T-helper 1 cell treated with Interleukin-12 subunit alpha and Interleukin-12 subunit beta and Interleukin-4 antibody, amounts not matched to agents 30 μg/mL and 1 μg/mL, for 36 hours (primary cell): ENCODE measurements around the gene AFF2.
A peak's percentile ranks its signal among the peaks of the same experiment; 100 is the strongest.

Experiments used
- H3K27ac Mint-ChIP-seq: one replicate; pipeline ENCODE4 v1.8.0; 2021; ENCODE audit warnings: mild to moderate bottlenecking, mixed read lengths
- H3K27me3 Mint-ChIP-seq: one replicate; pipeline ENCODE4 v1.8.0; 2021; ENCODE audit warnings: low read depth, mixed read lengths
- H3K36me3 Mint-ChIP-seq: one replicate; pipeline ENCODE4 v1.8.0; 2021; ENCODE audit warnings: low read depth, mixed read lengths
- H3K4me1 Mint-ChIP-seq: one replicate; pipeline ENCODE4 v1.8.0; 2021; ENCODE audit warnings: low read depth, mixed read lengths
- H3K4me3 Mint-ChIP-seq: one replicate; pipeline ENCODE4 v1.8.0; 2021; ENCODE audit warnings: mild to moderate bottlenecking, moderate library complexity, mixed read lengths
- H3K9me3 Mint-ChIP-seq: one replicate; pipeline ENCODE4 v1.8.0; 2021; ENCODE audit warnings: mixed read lengths

Gene AFF2

DNA sequence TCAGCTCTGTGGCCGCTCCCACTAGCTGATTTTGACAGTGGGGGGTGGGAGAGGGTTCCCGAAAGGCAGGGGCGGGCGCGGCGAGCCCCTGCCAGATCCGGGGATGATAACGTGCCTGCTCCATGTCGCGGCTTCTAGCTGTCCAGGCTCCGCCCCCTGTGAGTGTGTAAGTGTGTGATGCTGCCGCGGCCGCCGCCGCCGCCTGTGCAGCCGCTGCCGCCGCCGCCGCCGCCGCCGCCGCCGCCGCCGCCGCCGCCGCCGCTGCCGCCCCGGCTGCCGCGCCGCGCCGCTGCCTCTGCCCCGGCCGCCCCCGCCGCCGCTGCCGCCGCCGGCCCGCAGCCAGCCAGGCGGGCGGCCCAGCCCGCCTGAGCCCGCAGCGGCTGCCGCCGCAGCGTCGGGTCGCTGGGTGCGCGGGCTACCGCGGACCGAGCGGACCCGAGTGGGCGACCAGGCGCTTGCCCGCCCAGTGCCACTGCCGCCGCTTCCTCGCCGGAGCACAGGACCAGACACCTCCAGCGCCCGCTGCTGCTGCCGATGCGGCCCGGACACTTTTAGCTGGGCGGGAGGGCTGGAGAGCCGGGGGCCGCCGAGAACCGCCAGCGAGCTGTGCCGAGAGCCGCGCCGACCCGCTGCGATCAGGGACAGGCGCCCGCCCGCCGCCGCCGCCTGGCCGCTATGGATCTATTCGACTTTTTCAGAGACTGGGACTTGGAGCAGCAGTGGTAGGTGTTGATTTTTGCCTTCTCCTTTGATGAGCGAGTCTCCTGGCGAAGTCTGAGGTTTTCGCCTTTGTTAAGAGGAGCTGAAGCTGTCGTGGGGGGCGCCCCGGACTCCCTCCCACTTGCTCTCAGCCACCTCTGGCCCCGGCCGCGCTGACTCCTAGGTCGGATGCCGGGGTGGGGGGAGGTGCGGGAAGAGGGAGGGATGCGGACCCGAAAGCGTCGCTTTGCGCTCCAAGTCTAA lies at the start of gene AFF2:
TSS of gene AFF2 (plus strand) at position 195 of the 963 bp plus-strand sequence. CDS start at position 676, 481 bp downstream.
- Mint-ChIP-seq H3K27ac (no peak within 1 kb of the TSS), H3K4me3 (peak within 1 kb of the TSS; percentile 77), H3K9me3 (no peaks in the 10 kb centered on the region), H3K27me3 (peaks cover 20% of the 10 kb centered on the region), H3K4me1 (peaks cover 10% of the 10 kb centered on the region), H3K36me3 (no peaks in the 10 kb centered on the region)

DNA sequence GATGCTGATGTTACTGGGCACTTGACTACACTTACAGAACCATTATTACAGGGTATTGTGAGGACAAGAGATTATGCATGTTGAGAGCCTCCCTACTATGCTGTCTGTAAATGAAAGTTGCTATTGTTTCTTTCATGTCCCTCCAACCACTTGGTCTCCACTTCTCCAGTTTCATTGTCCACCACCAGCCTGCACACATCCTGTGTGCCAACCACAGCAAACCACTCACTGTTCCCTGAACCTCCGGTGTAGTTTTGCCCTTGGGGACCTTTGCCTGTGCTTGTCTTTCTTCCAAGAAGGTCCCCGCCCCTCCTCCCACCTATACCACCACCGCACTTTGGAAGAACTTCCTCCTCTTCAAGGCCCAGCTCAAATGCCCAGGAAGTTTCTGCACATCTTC lies 43.1 kb upstream of the AFF2 start:
- Mint-ChIP-seq H3K9me3 (no peaks in the 10 kb centered on the region), H3K36me3 (no peaks in the 10 kb centered on the region), H3K4me1 (peaks cover 2% of the 10 kb centered on the region), H3K27ac (no peak overlapping the region), H3K27me3 (no peaks in the 10 kb centered on the region), H3K4me3 (no peak overlapping the region)

DNA sequence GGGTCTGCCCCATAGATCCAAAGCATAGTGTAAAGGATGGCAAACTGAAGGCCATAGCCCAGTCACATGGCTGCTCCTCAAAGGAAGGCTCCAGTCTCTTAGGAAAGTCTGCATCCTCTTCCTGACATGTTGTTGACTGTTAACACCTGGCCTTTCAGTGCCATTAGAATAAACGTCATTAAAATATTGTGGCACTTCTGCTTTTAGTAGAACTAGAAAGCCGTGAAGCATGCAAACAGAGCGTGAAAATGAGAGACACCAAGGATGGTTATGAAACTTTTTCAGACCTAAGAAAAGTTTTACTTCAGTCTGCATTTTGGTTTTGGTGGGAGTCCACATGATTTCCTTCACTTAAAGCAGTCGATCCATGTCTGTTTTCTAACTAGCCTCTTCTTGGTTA lies 41.1 kb upstream of the AFF2 start:
- Mint-ChIP-seq H3K4me3 (no peak overlapping the region), H3K27me3 (no peaks in the 10 kb centered on the region), H3K36me3 (no peaks in the 10 kb centered on the region), H3K9me3 (no peaks in the 10 kb centered on the region), H3K4me1 (peaks cover 2% of the 10 kb centered on the region), H3K27ac (no peak overlapping the region)

DNA sequence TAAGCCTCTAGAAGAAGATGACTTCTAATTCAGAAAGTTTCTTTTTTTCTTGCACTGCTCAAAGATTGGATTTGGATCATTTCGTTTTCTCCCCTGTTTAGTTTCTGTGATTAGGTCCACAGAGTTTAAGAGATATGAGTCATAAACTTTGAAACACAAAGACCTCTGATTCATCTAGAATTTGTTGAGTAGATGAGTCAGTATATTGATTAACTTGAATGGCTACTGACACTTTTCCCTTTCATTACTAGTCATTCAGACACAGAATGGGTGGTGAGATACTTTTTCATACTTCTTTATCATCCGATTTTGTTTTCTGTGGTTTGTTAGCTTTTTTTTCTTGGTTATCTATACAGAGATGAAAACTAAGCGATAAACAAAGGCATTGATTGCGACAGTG lies 34.1 kb upstream of the AFF2 start:
- Mint-ChIP-seq H3K27ac (no peak overlapping the region), H3K4me3 (no peak overlapping the region), H3K27me3 (no peaks in the 10 kb centered on the region), H3K9me3 (peaks cover 4% of the 10 kb centered on the region), H3K36me3 (no peaks in the 10 kb centered on the region), H3K4me1 (peaks cover 4% of the 10 kb centered on the region)

DNA sequence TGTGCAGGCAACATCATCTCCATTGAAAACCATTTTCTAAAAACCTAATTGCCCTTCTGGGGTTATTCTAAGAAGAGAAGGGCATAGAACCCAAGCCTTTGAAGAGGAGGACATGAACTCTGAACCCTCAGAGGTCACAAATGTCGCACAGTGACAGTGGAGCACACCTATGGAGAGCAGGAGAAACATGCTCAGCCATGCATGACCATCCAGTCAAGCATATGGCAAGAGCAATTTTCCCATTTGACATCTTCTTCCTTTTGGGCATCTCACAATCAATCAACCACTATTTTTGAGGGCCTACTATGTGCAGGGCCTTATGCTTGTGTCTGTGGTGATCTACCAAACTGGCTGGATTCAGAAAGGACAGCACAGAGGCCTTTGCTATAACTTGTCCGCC lies 30.1 kb upstream of the AFF2 start:
- no peaks in the 10 kb centered on the region for H3K27me3 Mint-ChIP-seq
- H3K9me3 Mint-ChIP-seq: peaks cover 4% of the 10 kb centered on the region
- no peak overlapping the region for H3K4me3 Mint-ChIP-seq
- H3K27ac Mint-ChIP-seq: no peak overlapping the region
- H3K4me1 Mint-ChIP-seq: peaks cover 4% of the 10 kb centered on the region
- no peaks in the 10 kb centered on the region for H3K36me3 Mint-ChIP-seq

DNA sequence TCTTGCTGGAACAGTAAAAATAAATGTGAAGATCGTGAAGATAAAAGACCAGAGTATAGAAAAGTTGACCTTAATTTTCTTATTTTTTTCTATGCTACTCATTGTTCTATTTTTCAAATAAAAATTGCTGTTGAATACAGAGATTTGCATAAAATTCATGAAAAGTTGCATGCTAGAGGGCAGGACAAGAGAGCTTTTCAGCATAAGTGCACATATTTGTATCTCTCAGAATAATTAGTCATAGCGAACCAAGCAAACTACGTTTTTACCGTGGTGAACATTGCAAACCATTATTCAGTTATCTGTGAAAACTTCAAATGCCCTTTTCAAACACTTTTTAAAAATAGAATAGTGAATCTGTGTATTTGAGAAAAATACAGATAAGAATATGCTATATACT lies 26.4 kb upstream of the AFF2 start:
- Mint-ChIP-seq H3K4me1 (no peaks in the 10 kb centered on the region), H3K27me3 (no peaks in the 10 kb centered on the region), H3K9me3 (no peaks in the 10 kb centered on the region), H3K4me3 (no peak overlapping the region), H3K36me3 (no peaks in the 10 kb centered on the region), H3K27ac (no peak overlapping the region)

DNA sequence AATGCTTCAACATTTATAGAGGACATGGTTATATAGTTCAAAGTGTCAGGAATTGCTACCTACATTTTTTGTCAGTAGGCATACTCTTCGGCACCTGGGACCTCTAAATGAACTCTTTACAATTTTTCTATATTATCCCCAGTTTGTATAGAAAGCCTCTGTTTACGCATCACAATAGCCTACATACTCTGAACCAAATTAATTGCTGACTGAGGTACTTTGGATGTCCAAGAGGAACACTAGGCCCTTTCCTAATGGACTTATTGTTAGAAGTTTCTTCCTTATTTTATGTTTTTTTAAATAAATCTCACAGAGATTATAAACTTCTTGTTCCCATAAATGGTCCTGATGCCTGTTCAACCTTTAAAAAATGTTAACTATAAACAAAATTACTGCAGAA lies 8.4 kb upstream of the AFF2 start:
- peaks cover 2% of the 10 kb centered on the region for H3K4me1 Mint-ChIP-seq
- no peaks in the 10 kb centered on the region for H3K36me3 Mint-ChIP-seq
- no peaks in the 10 kb centered on the region for H3K9me3 Mint-ChIP-seq
- no peak overlapping the region for H3K27ac Mint-ChIP-seq
- H3K27me3 Mint-ChIP-seq: peaks cover 3% of the 10 kb centered on the region
- H3K4me3 Mint-ChIP-seq: no peak overlapping the region

DNA sequence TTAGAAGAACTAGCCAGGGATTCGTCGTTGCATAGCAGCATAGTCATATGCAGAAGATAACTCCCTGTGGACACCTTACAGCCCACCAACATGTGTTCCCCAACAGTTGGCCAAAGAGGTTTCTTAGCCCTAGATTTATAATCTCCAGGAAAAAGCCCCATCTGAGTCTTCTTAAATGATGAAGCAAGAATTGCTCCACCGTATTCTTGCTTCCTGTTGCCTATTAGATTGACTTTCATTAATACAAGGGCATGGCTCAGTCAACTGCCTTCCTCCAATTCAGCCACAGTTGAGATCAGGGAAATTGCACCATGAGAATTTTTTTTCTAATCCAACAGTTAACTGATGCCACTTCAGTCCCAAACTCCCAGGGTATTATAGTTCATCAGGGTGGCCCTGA lies 5.2 kb upstream of the AFF2 start:
- H3K4me3 Mint-ChIP-seq: no peak overlapping the region
- peaks cover 8% of the 10 kb centered on the region for H3K4me1 Mint-ChIP-seq
- peaks cover 11% of the 10 kb centered on the region for H3K27me3 Mint-ChIP-seq
- H3K27ac Mint-ChIP-seq: no peak overlapping the region
- no peaks in the 10 kb centered on the region for H3K9me3 Mint-ChIP-seq
- H3K36me3 Mint-ChIP-seq: no peaks in the 10 kb centered on the region

DNA sequence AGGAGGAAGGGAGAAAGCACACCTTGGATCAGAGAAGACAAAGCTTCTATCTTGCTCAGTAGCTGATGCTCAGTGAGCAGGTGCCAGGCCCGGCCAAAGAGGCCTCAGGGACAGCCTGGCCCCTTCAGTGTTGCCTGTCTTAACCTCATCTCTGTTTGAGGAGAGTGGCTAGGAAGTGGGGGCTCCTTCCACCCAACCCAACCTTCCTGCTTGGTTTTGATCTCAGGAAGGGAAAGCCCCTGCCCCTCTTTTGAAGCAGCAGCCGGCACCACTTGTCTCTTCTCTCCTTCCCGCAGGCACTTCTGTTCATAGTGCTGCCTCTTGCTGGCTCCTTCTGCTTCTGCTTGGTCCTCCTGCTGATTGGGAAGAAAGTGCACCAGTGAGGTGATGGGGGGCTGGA lies 2.4 kb upstream of the AFF2 start:
- Mint-ChIP-seq H3K36me3 (no peaks in the 10 kb centered on the region), H3K27ac (no peak overlapping the region), H3K4me1 (peaks cover 10% of the 10 kb centered on the region), H3K9me3 (no peaks in the 10 kb centered on the region), H3K27me3 (peaks cover 17% of the 10 kb centered on the region), H3K4me3 (no peak overlapping the region)

DNA sequence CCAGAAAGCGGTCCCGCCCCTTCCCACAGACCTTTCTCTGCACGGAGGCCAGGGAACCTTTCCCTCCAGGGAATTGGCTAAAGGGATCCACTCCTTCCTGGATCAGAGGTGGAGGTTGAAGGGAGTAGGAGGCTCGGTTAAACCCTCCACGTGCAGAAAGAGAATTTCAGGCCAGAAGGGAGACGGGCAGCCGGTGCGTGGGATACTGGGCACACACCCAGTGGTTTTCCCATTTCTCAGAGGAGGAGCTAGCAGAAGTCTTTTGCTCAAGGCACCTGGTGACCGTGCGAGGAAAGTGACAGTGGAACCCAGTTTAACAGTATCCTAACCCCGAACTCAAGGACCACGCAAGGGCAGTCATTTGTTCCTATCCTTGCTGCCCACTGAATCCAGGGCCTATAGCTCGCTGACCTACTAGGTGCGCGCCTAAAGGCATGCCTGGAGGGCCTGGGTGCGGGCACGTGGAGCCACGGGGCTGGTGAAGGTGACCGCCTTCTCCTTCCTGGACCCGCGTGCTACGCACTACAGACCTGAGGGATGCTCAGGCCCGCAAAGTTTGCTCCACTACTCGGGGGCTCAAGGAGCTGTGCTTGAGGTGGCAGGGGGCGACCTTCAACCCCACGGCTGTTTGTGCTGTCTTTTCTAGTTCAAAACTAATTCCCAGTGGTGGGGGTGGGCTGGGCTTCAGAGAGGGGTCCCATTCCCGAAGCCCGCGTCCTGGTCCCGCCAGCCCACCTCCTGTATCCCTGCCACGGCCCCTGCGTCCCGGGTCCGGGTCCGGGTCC lies 587 bp upstream of the AFF2 start:
- no peaks in the 10 kb centered on the region for H3K9me3 Mint-ChIP-seq
- peaks cover 10% of the 10 kb centered on the region for H3K4me1 Mint-ChIP-seq
- H3K27me3 Mint-ChIP-seq: peaks cover 20% of the 10 kb centered on the region
- no peaks in the 10 kb centered on the region for H3K36me3 Mint-ChIP-seq
- H3K27ac Mint-ChIP-seq: no peak overlapping the region
- H3K4me3 Mint-ChIP-seq: peak overlapping the region; percentile 63

DNA sequence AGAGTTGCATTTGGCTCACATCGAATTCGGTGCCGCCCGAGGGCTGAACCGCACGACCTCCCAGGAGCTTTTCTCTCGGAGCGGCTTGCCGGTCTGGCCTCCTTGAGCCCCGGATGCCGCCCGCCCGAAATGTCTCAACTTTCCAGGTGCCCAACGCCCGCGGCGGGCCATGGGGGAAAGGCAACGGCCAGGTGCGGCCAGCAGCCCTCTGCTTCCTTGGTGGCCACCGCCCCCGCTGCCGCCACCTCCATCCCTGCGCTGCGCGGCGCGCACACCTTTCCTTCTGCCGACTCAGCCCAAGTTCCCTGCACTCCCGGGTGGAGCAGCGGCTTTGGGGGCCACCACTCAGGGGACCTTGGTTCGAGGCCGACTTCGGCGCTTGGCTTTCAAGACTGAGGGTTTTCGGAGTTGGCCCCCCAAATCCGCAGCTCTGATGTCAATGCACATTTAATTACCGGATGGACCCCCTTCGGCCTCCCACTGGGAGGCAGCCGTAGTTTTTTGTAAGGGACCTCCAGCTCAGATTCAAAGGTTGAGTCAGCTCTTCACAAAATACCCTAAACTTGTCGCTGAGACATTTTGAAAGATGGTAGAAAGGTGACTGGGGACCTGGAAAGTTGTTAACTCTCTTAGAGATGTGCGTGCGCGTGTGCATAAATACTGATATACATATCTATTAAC lies 1.1 kb downstream of the AFF2 start:
- Mint-ChIP-seq H3K4me1 (peaks cover 10% of the 10 kb centered on the region), H3K36me3 (no peaks in the 10 kb centered on the region), H3K9me3 (no peaks in the 10 kb centered on the region), H3K27ac (no peak overlapping the region), H3K4me3 (peak overlapping the region; percentile 77), H3K27me3 (peaks cover 20% of the 10 kb centered on the region)

DNA sequence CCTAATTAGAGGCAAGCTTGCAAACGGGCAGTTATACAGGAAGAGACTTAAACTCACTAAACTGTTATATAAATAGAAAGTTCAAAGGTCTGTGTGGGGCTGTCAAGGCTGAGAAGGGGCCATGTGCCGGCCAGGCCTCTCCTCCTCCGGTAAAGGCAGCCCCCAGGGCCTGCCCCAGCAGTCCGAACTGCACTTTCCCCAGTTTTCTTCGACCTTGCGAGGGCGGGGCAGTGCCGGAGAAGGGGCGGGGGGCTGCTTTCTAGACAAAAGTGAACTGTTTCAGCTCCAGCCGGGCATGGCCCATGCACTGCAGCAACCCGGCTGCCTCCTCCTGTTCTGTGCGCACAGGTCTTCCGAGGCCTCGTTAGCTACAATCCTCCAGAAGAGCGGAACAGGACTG lies 4.1 kb downstream of the AFF2 start:
- Mint-ChIP-seq H3K27me3 (peaks cover 14% of the 10 kb centered on the region), H3K9me3 (no peaks in the 10 kb centered on the region), H3K4me3 (no peak overlapping the region), H3K27ac (no peak overlapping the region), H3K36me3 (no peaks in the 10 kb centered on the region), H3K4me1 (peaks cover 4% of the 10 kb centered on the region)

DNA sequence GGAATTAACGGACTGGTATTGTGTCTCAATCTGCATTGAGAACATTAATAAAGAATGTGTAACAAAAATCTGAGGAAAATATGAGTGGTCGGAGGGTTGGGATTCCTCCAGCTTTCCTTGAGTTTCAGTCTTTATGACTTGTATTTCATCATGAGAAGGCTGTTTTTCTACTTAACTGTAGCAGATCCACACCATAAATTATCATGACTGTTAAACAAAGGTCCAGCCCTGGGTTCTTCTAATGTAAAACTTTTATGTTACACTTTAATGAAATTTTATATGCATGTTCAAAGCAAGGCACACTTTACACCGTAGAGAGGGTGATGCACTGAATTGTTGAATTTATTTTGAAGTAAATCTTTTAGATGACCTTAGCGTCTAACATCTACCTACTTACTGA lies 7.0 kb downstream of the AFF2 start:
- Mint-ChIP-seq H3K27ac (no peak overlapping the region), H3K4me1 (no peaks in the 10 kb centered on the region), H3K4me3 (no peak overlapping the region), H3K27me3 (peaks cover 6% of the 10 kb centered on the region), H3K9me3 (no peaks in the 10 kb centered on the region), H3K36me3 (no peaks in the 10 kb centered on the region)

DNA sequence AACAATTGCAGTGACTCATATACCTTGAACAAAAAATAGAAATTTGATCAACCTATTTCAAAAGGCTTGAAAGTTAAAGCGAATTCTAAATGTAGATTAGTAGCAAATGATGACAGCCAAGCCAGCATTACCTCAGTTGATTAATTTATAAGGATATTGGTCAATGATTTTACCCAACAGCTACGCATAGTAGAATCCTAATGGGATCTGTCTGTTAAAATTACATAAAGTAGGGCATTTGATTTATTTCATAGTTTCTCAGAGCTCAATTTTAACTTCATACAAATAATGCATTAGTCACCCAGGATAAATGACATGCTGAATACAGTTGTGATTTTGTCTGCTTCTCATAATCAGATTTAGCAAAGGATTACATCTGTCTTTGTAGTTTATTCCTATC lies 12.0 kb downstream of the AFF2 start:
- Mint-ChIP-seq H3K4me1 (no peaks in the 10 kb centered on the region), H3K27ac (no peak overlapping the region), H3K27me3 (no peaks in the 10 kb centered on the region), H3K36me3 (no peaks in the 10 kb centered on the region), H3K9me3 (no peaks in the 10 kb centered on the region), H3K4me3 (no peak overlapping the region)
